GM12878 (cell line): Measurements from ENCODE around the gene SEL1L. TPM values are rescaled to one million over a fixed set of nuclear protein-coding genes. Genes with fewer than 3 reads are reported as not detected.

ENCODE experiments used
- ATAC-seq: fragments of 200-7000 bp; cut with Tn5 transposase; 3 replicates; pipeline ENCODE4 v1.9.1; 2020; ENCODE audit warnings: mild to moderate bottlenecking, moderate library complexity
- BruUV-seq: library from RNA; stranded (reverse); fragments of 400-500 nt; replicated peaks from 2 replicates; lab custom pipeline; 2021; lab: Mats Ljungman, UMichigan
- CTCF ChIA-PET: fragments of 300-600 bp; sonication (Branson Sonifier 250); formaldehyde crosslinking; extraction: SDS; loops from one replicate; lab custom pipeline; 2021; ENCODE audit warnings: inconsistent platforms; lab: Yijun Ruan, JAX
- POLR2A ChIA-PET: fragments of 350-600 bp; formaldehyde crosslinking; extraction: SDS; loops from one replicate; lab custom pipeline; 2021; ENCODE audit warnings: inconsistent platforms; lab: Charles Lee
- RAD21 ChIA-PET: fragments of 300-600 bp; sonication (Branson Sonifier 250); formaldehyde crosslinking; loops from one replicate; lab custom pipeline; 2023; ENCODE audit warnings: antibody characterized with exemption; ENCODE audit not compliant: unreplicated experiment; lab: Charles Lee
- SMC1A ChIA-PET: fragments of 300-600 bp; sonication (Branson Sonifier 250); formaldehyde crosslinking; loops from one replicate; lab custom pipeline; 2023; ENCODE audit not compliant: unreplicated experiment, uncharacterized antibody; lab: Charles Lee
- DNase-seq: peaks from one replicate; pipeline ENCODE4 v3.0.0-alpha.2; 2011; ENCODE audit warnings: low read depth, low spot score
- FAIRE-seq: peaks from 3 replicates; lab custom pipeline; 2011; peaks lifted over from hg19 to GRCh38; lab: Jason Lieb, UNC
- H2AFZ ChIP-seq: 2 replicates; pipeline ENCODE4 v1.6.0; 2011; ENCODE audit warnings: low read depth, low read length, control low read depth; ENCODE audit not compliant: control insufficient read depth
- H3K27ac ChIP-seq: 2 replicates; pipeline ENCODE4 v1.5.1; 2011; ENCODE audit warnings: control low read depth; ENCODE audit not compliant: control insufficient read depth, insufficient read depth
- H3K27me3 ChIP-seq, 2 experiments: replicated peaks in 1 of 2; 2 replicates each; pipeline versions ENCODE4 v1.6.0 to v1.6.1; 2011; ENCODE audit warnings: low read length in 1 of 2; ENCODE audit not compliant: control insufficient read depth in 2 of 2, insufficient read depth in 2 of 2
- H3K36me3 ChIP-seq, 2 experiments: 2 replicates each; pipeline ENCODE4 v1.5.1; 2011; ENCODE audit warnings: low read length in 1 of 2; ENCODE audit not compliant: control insufficient read depth in 2 of 2, insufficient read depth in 2 of 2
- H3K4me1 ChIP-seq: 2 replicates; pipeline ENCODE4 v1.6.1; 2011; ENCODE audit warnings: mild to moderate bottlenecking, low read length, moderate library complexity, mixed read lengths; ENCODE audit not compliant: control insufficient read depth, insufficient read depth
- H3K4me2 ChIP-seq: 2 replicates; pipeline ENCODE4 v1.6.0; 2011; ENCODE audit warnings: control low read depth; ENCODE audit not compliant: control insufficient read depth, insufficient read depth
- H3K4me3 ChIP-seq: fragments of 200-600 bp; sonication (generic); 2 replicates; pipeline ENCODE4 v1.5.1; 2016
- H3K79me2 ChIP-seq: 2 replicates; pipeline ENCODE4 v1.6.0; 2011; ENCODE audit warnings: low read length; ENCODE audit not compliant: control insufficient read depth, insufficient read depth
- H3K9ac ChIP-seq: 2 replicates; pipeline ENCODE4 v1.8.0; 2011; ENCODE audit warnings: low read length, control low read depth, mixed read lengths; ENCODE audit not compliant: control insufficient read depth, insufficient read depth
- H3K9me3 ChIP-seq: replicated peaks from 3 replicates; pipeline ENCODE4 v1.5.1; 2011; ENCODE audit warnings: mild to moderate bottlenecking, low read length; ENCODE audit not compliant: control insufficient read depth, insufficient read depth
- H4K20me1 ChIP-seq: 2 replicates; pipeline ENCODE4 v1.6.0; 2011; ENCODE audit not compliant: control insufficient read depth, insufficient read depth
- EED ChIP-seq: sonication (generic); IDR thresholded peaks from 2 replicates; pipeline ENCODE4 v1.6.1; 2016; ENCODE audit warnings: antibody characterized with exemption, low read depth
- IKZF1 ChIP-seq: fragments of 450-650 bp; conservative IDR thresholded peaks from 2 replicates; pipeline ENCODE4 v1.6.1; 2017; ENCODE audit warnings: antibody characterized with exemption, mild to moderate bottlenecking
- IKZF2 ChIP-seq, 2 experiments: fragments of 450-650 bp; IDR thresholded peaks; 2 replicates each; pipeline ENCODE4 v1.6.1; 2017; ENCODE audit warnings: mild to moderate bottlenecking in 2 of 2, moderate library complexity in 2 of 2
- IRF4 ChIP-seq: IDR thresholded peaks from 2 replicates; pipeline ENCODE4 v1.6.1; 2011; ENCODE audit warnings: low read depth, low read length
- MXI1 ChIP-seq: fragments of 150-350 bp; IDR thresholded peaks from 2 replicates; pipeline ENCODE4 v1.6.1; 2011; ENCODE audit warnings: low read depth, mild to moderate bottlenecking, inconsistent platforms, low read length, improper control_type of control experiment
- NFXL1 ChIP-seq: fragments of 450-650 bp; IDR thresholded peaks from 2 replicates; pipeline ENCODE4 v1.6.1; 2017; ENCODE audit warnings: antibody characterized with exemption, mild to moderate bottlenecking, borderline replicate concordance
- NRF1 ChIP-seq: conservative IDR thresholded peaks from 2 replicates; pipeline ENCODE4 v1.6.1; 2011; ENCODE audit warnings: mild to moderate bottlenecking, low read depth, low read length, improper control_type of control experiment
- PML ChIP-seq: IDR thresholded peaks from 2 replicates; pipeline ENCODE4 v1.6.1; 2012; ENCODE audit warnings: low read length, inconsistent platforms
- POLR2AphosphoS2 ChIP-seq: IDR thresholded peaks from 2 replicates; pipeline ENCODE4 v1.6.1; 2011; ENCODE audit warnings: low read depth, mild to moderate bottlenecking, low read length, improper control_type of control experiment, moderate library complexity
- SRF ChIP-seq, 2 experiments: IDR thresholded peaks; 2 replicates each; pipeline ENCODE4 v1.6.1; 2011; ENCODE audit warnings: low read depth in 2 of 2, low read length in 2 of 2, mild to moderate bottlenecking in 1 of 2, moderate library complexity in 1 of 2
- SUPT20H ChIP-seq: IDR thresholded peaks from 2 replicates; pipeline ENCODE4 v1.6.1; 2011; ENCODE audit warnings: low read depth, mild to moderate bottlenecking, low read length, moderate library complexity, borderline replicate concordance; ENCODE audit not compliant: control insufficient read depth
- ZBED1 ChIP-seq: IDR thresholded peaks from 2 replicates; pipeline ENCODE4 v1.6.1; 2016; ENCODE audit warnings: borderline replicate concordance
- ZBTB33 ChIP-seq: fragments of 450-650 bp; IDR thresholded peaks from 2 replicates; pipeline ENCODE4 v1.6.1; 2017; ENCODE audit warnings: mild to moderate bottlenecking
- ZNF384 ChIP-seq: IDR thresholded peaks from 2 replicates; pipeline ENCODE4 v1.6.1; 2012; ENCODE audit warnings: low read depth, mild to moderate bottlenecking, low read length, improper control_type of control experiment, borderline replicate concordance
- WGBS: methylation state at CpG from one replicate; pipeline ENCODE4 v1.1.6; 2016; ENCODE audit warnings: low lambda C conversion rate; ENCODE audit not compliant: insufficient replicate concordance, insufficient coverage; ENCODE audit errors: missing lambda C conversion rate; 5-methylcytosine and 5-hydroxymethylcytosine counted together
- in situ Hi-C: fragments of 300-500 bp; cut with MboI; formaldehyde crosslinking; loops from 9 replicates; pipeline ENCODE4 v1.14.3; 2018; ENCODE audit warnings: mixed read lengths
- intact Hi-C: fragments of 100-400 bp; cut with micrococcal nuclease; formaldehyde crosslinking; loops from one replicate; pipeline ENCODE4 v1.14.2; 2022; ENCODE audit not compliant: unreplicated experiment
- polyA plus RNA-seq, 11 experiments: library from polyadenylated mRNA; depleted of rRNA in 4 of 11; unstranded in 6 of 11; stranded (reverse) in 5 of 11; fragments of >200 nt; fragmentation: Nextera tagmentation in 4 of 11; fragmentation: Illumina TruSeq in 1 of 11; extraction: Ambion mirVana in 4 of 11; extraction: Trizol in 1 of 11; gene quantifications; 1 replicate in 1 of 11; 2 replicates in 10 of 11; pipeline versions ENCODE4 v1.2.1 to v1.2.3, GENCODE V29; 2011 to 2016; ENCODE audit warnings: inconsistent platforms in 2 of 11, missing spikeins in 2 of 11, low read depth in 1 of 11
- total RNA-seq, 4 experiments: library from RNA; depleted of rRNA in 3 of 4; stranded (reverse); fragments of >200 nt in 3 of 4; fragmentation: Illumina TruSeq in 1 of 4; extraction: Trizol in 1 of 4; gene quantifications; 2 replicates each; pipeline versions ENCODE4 v1.2.1 to v1.2.3, GENCODE V29; 2013 to 2021

Gene SEL1L
- total and polyA plus RNA-seq, 10 of the 15 experiments (the other 5 are each of a cell fraction or from before 2014, with no cell fraction given): 13.4 to 57.2 (median 31.7) TPM

GRCh38 chr14:81434230-81434629 is 99.4 kb downstream of the SEL1L start:
- no peak for FAIRE-seq
- CTCF ChIA-PET: no interaction called here
- H3K27me3 ChIP-seq: peaks cover 12 to 22% of the 10 kb centered on the region in 2 experiments

More at GRCh38 chr14:81434230-81434629, 99.4 kb downstream of the SEL1L start:
- DNase-seq (no peak), ATAC-seq (no peak)
- no peaks in the 10 kb centered on the region for H3K79me2 ChIP-seq
- BruUV-seq: no TSS peak
- H3K27ac ChIP-seq: no peak overlapping the region
- SMC1A ChIA-PET: interaction anchor here (1.3 kb wide), 1 partner anchor 165 kb away, joined by 3 read pairs; no protein-coding TSS in a partner anchor
- POLR2A ChIA-PET: no interaction called here
- no peaks in the 10 kb centered on the region for H3K4me1 ChIP-seq
- TF ChIP-seq ZNF384 (no peak), IKZF2 (IDR thresholded peaks at IDR 0.05) (no peak), MXI1 (no peak), PML (no peak), SUPT20H (no peak), POLR2AphosphoS2 (no peak), NFXL1 (no peak), EED (no peak), IRF4 (no peak), SRF (IDR thresholded peaks at IDR 0.05; ENCODE audit: low read depth in 2 of 2, low read length in 2 of 2) (no peak), NRF1 (no peak), ZBTB33 (no peak), ZBED1 (no peak), IKZF1 (no peak)
- no peak overlapping the region for H3K4me3 ChIP-seq
- H2AFZ ChIP-seq: no peak overlapping the region
- H4K20me1 ChIP-seq: no peaks in the 10 kb centered on the region
- in situ Hi-C loops (no loop called here), intact Hi-C loops (no loop called here)
- WGBS: 34% methylated on average over 4 of the region's 4 CpGs
- RAD21 ChIA-PET: no interaction called here
- no peaks in the 10 kb centered on the region for H3K9me3 ChIP-seq
- no peak overlapping the region for H3K4me2 ChIP-seq
- no peaks in the 10 kb centered on the region for H3K36me3 ChIP-seq
- no peak overlapping the region for H3K9ac ChIP-seq
